ENCODE results near the gene RBMS2. TPM values are rescaled to one million over a fixed set of nuclear protein-coding genes. Genes with fewer than 3 reads are reported as not detected.

The RBMS2 gene
- total RNA-seq, 1 donor from 2014 or later: 111 TPM

- H3K4me3 Mint-ChIP-seq (ENCODE audit: unreplicated experiment): no peak overlapping the region
- no peak for FAIRE-seq
- no peaks in the 10 kb centered on the region for H3K4me1 ChIP-seq (ENCODE audit: insufficient read depth, low read length)
- no peaks in the 10 kb centered on the region for H3K9me3 ChIP-seq (ENCODE audit: insufficient read depth, low read depth, low read length)
- H3K4me2 ChIP-seq (ENCODE audit: low read length): no peak overlapping the region
- peaks cover 81% of the 10 kb centered on the region for H3K36me3 ChIP-seq (ENCODE audit: insufficient read depth, low read length)
- no peak overlapping the region for H3K27ac Mint-ChIP-seq (ENCODE audit: unreplicated experiment)
- H2AFZ ChIP-seq (ENCODE audit: low read depth, low read length): no peak overlapping the region
- H3K9me3 Mint-ChIP-seq (ENCODE audit: unreplicated experiment): no peaks in the 10 kb centered on the region
- H3K4me3 ChIP-seq (ENCODE audit: insufficient read depth, low read depth, low read length): no peak overlapping the region
- H3K27me3 ChIP-seq (ENCODE audit: insufficient read depth, low read length): no peaks in the 10 kb centered on the region
- H3K27ac ChIP-seq (ENCODE audit: low read depth, low read length): no peak overlapping the region
- no peaks in the 10 kb centered on the region for H3K27me3 Mint-ChIP-seq (ENCODE audit: low read depth, unreplicated experiment)
- TF ChIP-seq CTCF (IDR thresholded peaks at IDR 0.05; ENCODE audit: insufficient read depth, low read depth, low read length) (no peak), EZH2 (IDR thresholded peaks at IDR 0.05; ENCODE audit: insufficient read depth, low read length) (no peak)
- peaks cover 30% of the 10 kb centered on the region for H3K36me3 Mint-ChIP-seq (ENCODE audit: low read depth, unreplicated experiment)
- H3K9ac ChIP-seq (ENCODE audit: low read length): no peak overlapping the region
- peaks cover 7% of the 10 kb centered on the region for H3K4me1 Mint-ChIP-seq (ENCODE audit: low read depth, unreplicated experiment)
- H3K79me2 ChIP-seq (ENCODE audit: insufficient read depth, low read length): no peaks in the 10 kb centered on the region
- H4K20me1 ChIP-seq (ENCODE audit: insufficient read depth, low read length): peaks cover 35% of the 10 kb centered on the region
- DNase-seq (ENCODE audit: low read depth): no peak
Observed at GRCh38 chr12:56602239-56602638, 80.6 kb downstream of the RBMS2 start.

- DNase-seq (ENCODE audit: low read depth) (no peak), FAIRE-seq (no peak)
- no peak overlapping the region for H3K4me3 Mint-ChIP-seq (ENCODE audit: unreplicated experiment)
- Histone ChIP-seq H3K27me3 (ENCODE audit: insufficient read depth, low read length) (no peaks in the 10 kb centered on the region), H3K4me2 (ENCODE audit: low read length) (no peak overlapping the region), H2AFZ (ENCODE audit: low read depth, low read length) (no peak overlapping the region), H3K4me3 (ENCODE audit: insufficient read depth, low read depth, low read length) (no peak overlapping the region), H3K9ac (ENCODE audit: low read length) (no peak overlapping the region), H4K20me1 (ENCODE audit: insufficient read depth, low read length) (peaks cover 28% of the 10 kb centered on the region), H3K79me2 (ENCODE audit: insufficient read depth, low read length) (no peaks in the 10 kb centered on the region), H3K4me1 (ENCODE audit: insufficient read depth, low read length) (no peaks in the 10 kb centered on the region), H3K36me3 (ENCODE audit: insufficient read depth, low read length) (peaks cover 74% of the 10 kb centered on the region), H3K27ac (ENCODE audit: low read depth, low read length) (no peak overlapping the region), H3K9me3 (ENCODE audit: insufficient read depth, low read depth, low read length) (no peaks in the 10 kb centered on the region)
- TF ChIP-seq EZH2 (IDR thresholded peaks at IDR 0.05; ENCODE audit: insufficient read depth, low read length): no peak
- no peak for TF ChIP-seq CTCF (IDR thresholded peaks at IDR 0.05; ENCODE audit: insufficient read depth, low read depth, low read length)
- no peaks in the 10 kb centered on the region for H3K27me3 Mint-ChIP-seq (ENCODE audit: low read depth, unreplicated experiment)
- H3K27ac Mint-ChIP-seq (ENCODE audit: unreplicated experiment): no peak overlapping the region
- peaks cover 23% of the 10 kb centered on the region for H3K36me3 Mint-ChIP-seq (ENCODE audit: low read depth, unreplicated experiment)
- H3K4me1 Mint-ChIP-seq (ENCODE audit: low read depth, unreplicated experiment): peaks cover 2% of the 10 kb centered on the region
- H3K9me3 Mint-ChIP-seq (ENCODE audit: unreplicated experiment): no peaks in the 10 kb centered on the region
Observed at GRCh38 chr12:56604355-56604754, 82.7 kb downstream of the RBMS2 start.

- DNase-seq (ENCODE audit: low read depth) (no peak), FAIRE-seq (no peak)
- Histone ChIP-seq H3K27ac (ENCODE audit: low read depth, low read length) (no peak overlapping the region), H3K9ac (ENCODE audit: low read length) (no peak overlapping the region), H3K27me3 (ENCODE audit: insufficient read depth, low read length) (no peaks in the 10 kb centered on the region), H3K4me3 (ENCODE audit: insufficient read depth, low read depth, low read length) (no peak overlapping the region), H3K4me2 (ENCODE audit: low read length) (no peak overlapping the region), H3K9me3 (ENCODE audit: insufficient read depth, low read depth, low read length) (no peaks in the 10 kb centered on the region), H3K36me3 (ENCODE audit: insufficient read depth, low read length) (peaks cover 77% of the 10 kb centered on the region), H3K79me2 (ENCODE audit: insufficient read depth, low read length) (peaks cover 36% of the 10 kb centered on the region), H4K20me1 (ENCODE audit: insufficient read depth, low read length) (peaks cover 93% of the 10 kb centered on the region), H2AFZ (ENCODE audit: low read depth, low read length) (no peak overlapping the region), H3K4me1 (ENCODE audit: insufficient read depth, low read length) (no peaks in the 10 kb centered on the region)
- Mint-ChIP-seq H3K27ac (ENCODE audit: unreplicated experiment) (no peak overlapping the region), H3K4me1 (ENCODE audit: low read depth, unreplicated experiment) (no peaks in the 10 kb centered on the region), H3K9me3 (ENCODE audit: unreplicated experiment) (no peaks in the 10 kb centered on the region), H3K4me3 (ENCODE audit: unreplicated experiment) (no peak overlapping the region), H3K27me3 (ENCODE audit: low read depth, unreplicated experiment) (no peaks in the 10 kb centered on the region), H3K36me3 (ENCODE audit: low read depth, unreplicated experiment) (peaks cover 39% of the 10 kb centered on the region)
- TF ChIP-seq CTCF (IDR thresholded peaks at IDR 0.05; ENCODE audit: insufficient read depth, low read depth, low read length) (no peak), EZH2 (IDR thresholded peaks at IDR 0.05; ENCODE audit: insufficient read depth, low read length) (no peak)
Observed at GRCh38 chr12:56614627-56615026, 93.0 kb downstream of the RBMS2 start.

Measured in astrocyte (in vitro differentiated cells and primary cell).